Heart left ventricle (tissue), 16 donors: ENCODE measurements around the gene KATNAL1. TPM values are rescaled to one million over a fixed set of nuclear protein-coding genes. Genes with fewer than 3 reads are reported as not detected.
A peak's percentile ranks its signal among the peaks of the same experiment; 100 is the strongest.

Experiments
- ATAC-seq, 4 donors: fragments of 200-7000 bp; cut with Tn5 transposase; one replicate each; pipeline ENCODE4 v1.9.1; 2020 to 2022; ENCODE audit warnings: moderate library complexity in 4 of 4, mild to moderate bottlenecking in 3 of 4, moderate number of reproducible peaks in 1 of 4
- DNase-seq, 5 donors: peaks; one replicate each; pipeline ENCODE4 v3.0.0-alpha.2; 2020
- H3K27ac ChIP-seq, 12 donors: fragments of 200-600 bp; sonication (generic) in 4 of 12; one replicate each; pipeline versions ENCODE4 v1.5.0 to v1.8.0; 2016 to 2022; ENCODE audit warnings: mild to moderate bottlenecking in 2 of 12
- H3K27me3 ChIP-seq, 9 donors: fragments of 200-600 bp; sonication (generic) in 2 of 9; one replicate each; pipeline versions ENCODE4 v1.5.1 to v1.8.0; 2016 to 2022; ENCODE audit warnings: mild to moderate bottlenecking in 3 of 9
- H3K36me3 ChIP-seq, 9 donors: fragments of 200-600 bp; sonication (generic) in 2 of 9; one replicate each; pipeline versions ENCODE4 v1.5.0 to v1.8.0; 2018 to 2022; ENCODE audit warnings: mild to moderate bottlenecking in 2 of 9
- H3K4me1 ChIP-seq, 12 donors: fragments of 200-600 bp; sonication (generic) in 4 of 12; one replicate each; pipeline versions ENCODE4 v1.5.0 to v1.8.0; 2016 to 2022; ENCODE audit warnings: mild to moderate bottlenecking in 3 of 12
- H3K4me3 ChIP-seq, 12 donors: fragments of 200-600 bp; sonication (generic) in 4 of 12; one replicate each; pipeline versions ENCODE4 v1.5.0 to v1.8.0; 2017 to 2022; ENCODE audit warnings: mild to moderate bottlenecking in 9 of 12, moderate library complexity in 4 of 12
- H3K9me3 ChIP-seq, 12 donors: fragments of 200-600 bp; sonication (generic) in 4 of 12; one replicate each; pipeline versions ENCODE4 v1.5.0 to v1.8.0; 2016 to 2022; ENCODE audit warnings: mild to moderate bottlenecking in 1 of 12
- CTCF ChIP-seq, 12 donors: fragments of 200-600 bp; sonication (generic) in 4 of 12; IDR thresholded peaks; one replicate each; pipeline versions ENCODE4 v1.5.0 to v1.8.0; 2018 to 2022; ENCODE audit warnings: antibody characterized with exemption in 12 of 12, mild to moderate bottlenecking in 5 of 12
- POLR2A ChIP-seq, 2 donors: fragments of 450-650 bp; IDR thresholded peaks; one replicate each; pipeline ENCODE4 v1.6.1; 2017; ENCODE audit warnings: antibody characterized with exemption in 2 of 2, mild to moderate bottlenecking in 2 of 2, moderate library complexity in 2 of 2
- WGBS, 4 donors: extraction: QIAGEN DNeasy Blood & Tissue Kit in 2 of 4; methylation state at CpG; one replicate each; pipeline versions ENCODE4 v1.1.5 to v1.1.7; 2013 to 2018; 5-methylcytosine and 5-hydroxymethylcytosine counted together
- intact Hi-C, 10 donors: fragments of 100-400 bp; cut with DNase I; formaldehyde crosslinking; loops; one replicate each; pipeline versions ENCODE4 v1.11.1 to v1.14.2; 2022
- polyA plus RNA-seq, 2 donors: library from polyadenylated mRNA; stranded (reverse); fragments of 200-250 nt; gene quantifications; one replicate each; pipeline ENCODE4 v1.2.3, GENCODE V29; 2013
- total RNA-seq, 9 donors: library from RNA; depleted of rRNA in 2 of 9; stranded (reverse); fragments of >200 nt in 2 of 9; fragmentation: NEBNext Ultra II Directional in 3 of 9; extraction: Animal tissue kit (Norgen Biotek cat#: 25700) in 3 of 9; gene quantifications; one replicate each; pipeline versions ENCODE4 v1.1.0 to v1.2.4, GENCODE V29; 2016 to 2023
- donor health status: ischemic (EF 13 %, LVEDD 7.1; RV severe dilation, severe dysfunction).
- donor health status: healthy with polysubstance abuse.
- donor health status: DM: no; HTN: yes; CAD: no.
- donor health status: DM: no; HTN: no; CAD: no.
- donor health status: ischemic (EF 25% LVEDD 6.9; RV normal size, moderate dysfunction).
- donor health status: ischemic (EF 25% LVEDD 5.7; RV mildly dilated, moderate dysfunction).
- donor health status: healthy.
- donor health status: DM: yes; HTN: yes; CAD: no.
- donor health status: ischemic (EF 35%, LVEDD 5.7; RV mildly dilated, moderate dysfunction).
- donor health status: nonischemic (EF 11% LVEDD 7.7; RV severe dilation, severe dysfunction).
- donor health status: DM: yes; HTN: yes; CAD: no.
- donor health status: PGD.
- donor health status: ischemic (EF 29% LVEDD 5.4; RV normal size, mild dysfunction).
- donor health status: nonischemic (EF 23%, LVEDD 6.1; RV moderate dilation, normal function).

Gene KATNAL1
- total and polyA plus RNA-seq, 11 donors = 4.6 to 55.3 (median 49.6) TPM

GRCh38 chr13:30234619-30235162, 72.7 kb downstream of the KATNAL1 start:
- peaks cover 0 to 7% (median 0%) of the 10 kb centered on the region in 12 donors for H3K9me3 ChIP-seq
- ATAC-seq (no peak), DNase-seq (no peak)
- TF ChIP-seq POLR2A (IDR thresholded peaks at IDR 0.05) = no peak
- TF ChIP-seq CTCF (IDR thresholded peaks at IDR 0.05) = no peak
- peaks cover 0 to 46% (median 12%) of the 10 kb centered on the region in 9 donors for H3K36me3 ChIP-seq
- H3K27ac ChIP-seq = no peak overlapping the region
- no peaks in the 10 kb centered on the region for H3K27me3 ChIP-seq
- H3K4me1 ChIP-seq = peaks cover 0 to 6% (median 0%) of the 10 kb centered on the region in 12 donors
- WGBS, 4 donors = 85 to 92% (median 91%) methylated on average over 2 of the region's 2 CpGs
- intact Hi-C loops = no loop called here
- no peak overlapping the region for H3K4me3 ChIP-seq

DNA sequence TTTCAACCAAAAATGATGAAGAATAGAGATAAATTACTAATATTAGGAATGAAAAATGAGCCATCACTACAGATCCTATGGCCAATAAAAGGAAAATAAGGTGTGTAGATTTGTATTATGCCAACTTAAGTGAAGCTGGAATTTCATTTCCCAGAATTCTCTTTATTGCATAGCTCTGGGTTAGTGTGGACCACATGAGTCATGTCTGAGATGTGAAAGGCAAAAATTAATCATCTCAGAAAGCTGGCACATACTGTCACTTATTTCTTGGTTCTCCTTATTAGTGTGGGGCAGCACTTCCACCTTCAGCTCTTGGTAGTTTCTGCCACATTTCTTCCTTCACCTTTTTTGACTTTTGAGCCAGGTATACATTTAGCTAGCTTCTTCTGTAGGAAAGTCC, 82.6 kb downstream of the KATNAL1 start:
- intact Hi-C loops = no loop called here
- no peaks in the 10 kb centered on the region for H3K4me1 ChIP-seq
- H3K4me3 ChIP-seq = no peak overlapping the region
- H3K9me3 ChIP-seq = peaks cover 0 to 34% (median 17%) of the 10 kb centered on the region in 12 donors
- H3K36me3 ChIP-seq = peaks cover 0 to 88% (median 66%) of the 10 kb centered on the region in 9 donors
- no peaks in the 10 kb centered on the region for H3K27me3 ChIP-seq
- no peak for DNase-seq
- ATAC-seq = no peak
- H3K27ac ChIP-seq = no peak overlapping the region
- no peak for TF ChIP-seq POLR2A (IDR thresholded peaks at IDR 0.05)

- no peaks in the 10 kb centered on the region for H3K4me1 ChIP-seq
- H3K36me3 ChIP-seq = peaks cover 0 to 70% (median 48%) of the 10 kb centered on the region in 9 donors
- TF ChIP-seq POLR2A (IDR thresholded peaks at IDR 0.05) (no peak), CTCF (IDR thresholded peaks at IDR 0.05) (no peak)
- intact Hi-C loops = no loop called here
- H3K4me3 ChIP-seq = no peak overlapping the region
- WGBS, 4 donors = 86 to 94% (median 88%) methylated on average over 3 of the region's 3 CpGs
- no peaks in the 10 kb centered on the region for H3K27me3 ChIP-seq
- DNase-seq (no peak), ATAC-seq (no peak)
- no peak overlapping the region for H3K27ac ChIP-seq
- H3K9me3 ChIP-seq = peaks cover 0 to 34% (median 17%) of the 10 kb centered on the region in 12 donors
These were observed 85.1 kb downstream of the KATNAL1 start for GRCh38 chr13:30222254-30222653.

DNA sequence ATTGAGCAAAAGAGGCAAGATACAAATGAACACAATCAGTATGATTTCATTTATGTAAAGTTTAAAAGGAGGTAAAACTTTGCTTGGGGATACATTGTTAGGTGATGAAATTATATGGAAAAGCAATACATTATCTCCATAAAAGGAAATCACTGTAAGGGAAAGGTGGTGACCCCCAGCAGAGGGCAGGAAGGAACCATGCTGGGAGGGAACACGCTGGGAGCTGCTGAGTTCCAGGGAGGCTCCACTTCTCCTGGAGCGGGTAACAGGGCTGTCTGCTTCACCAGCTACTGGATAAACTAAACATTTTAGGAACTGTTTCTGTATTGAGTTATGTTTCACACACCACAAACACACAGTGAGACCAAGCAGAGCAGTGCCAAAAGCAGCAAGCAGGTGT, 91.2 kb downstream of the KATNAL1 start:
- peak overlapping the region in 1 of 12 donors; percentile 12 for H3K27ac ChIP-seq
- 72 to 75% (median 73%) methylated on average over 2 of the region's 2 CpGs for whole genome bisulfite sequencing, 4 donors
- H3K36me3 ChIP-seq = peaks cover 0 to 30% (median 10%) of the 10 kb centered on the region in 9 donors
- no peak overlapping the region for H3K4me3 ChIP-seq
- no peaks in the 10 kb centered on the region for H3K9me3 ChIP-seq
- intact Hi-C loops = no loop called here
- H3K27me3 ChIP-seq = no peaks in the 10 kb centered on the region
- peaks cover 0 to 5% (median 0%) of the 10 kb centered on the region in 12 donors for H3K4me1 ChIP-seq
- ATAC-seq (no peak), DNase-seq (no peak)
- TF ChIP-seq POLR2A (IDR thresholded peaks at IDR 0.05) (no peak), CTCF (IDR thresholded peaks at IDR 0.05) (peak in 1 of 12 donors; percentile 10)

DNA sequence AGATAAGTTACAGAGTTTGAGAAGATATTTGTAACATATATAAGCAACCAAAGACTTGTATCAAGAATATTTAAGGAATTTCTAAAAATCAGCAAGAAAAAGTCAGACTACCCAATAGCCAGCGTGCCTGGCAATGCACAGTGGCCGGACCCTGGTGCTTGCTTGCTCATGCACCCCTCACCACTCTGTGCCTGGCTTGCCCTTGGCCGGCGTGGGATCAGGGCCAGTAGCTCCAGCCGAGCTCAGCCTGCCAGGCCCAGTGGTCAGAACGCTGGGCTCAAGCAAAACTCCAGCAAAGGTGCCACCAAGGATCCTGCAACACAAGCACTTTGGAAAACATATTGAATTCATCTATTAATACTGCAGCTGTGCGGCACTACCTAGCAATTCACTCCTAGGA, 95.1 kb downstream of the KATNAL1 start:
- no peak overlapping the region for H3K4me3 ChIP-seq
- intact Hi-C loops = no loop called here
- peaks cover 0 to 46% (median 19%) of the 10 kb centered on the region in 9 donors for H3K36me3 ChIP-seq
- no peak overlapping the region for H3K27ac ChIP-seq
- no peaks in the 10 kb centered on the region for H3K27me3 ChIP-seq
- ATAC-seq (no peak), DNase-seq (no peak)
- H3K4me1 ChIP-seq = peaks cover 0 to 5% (median 0%) of the 10 kb centered on the region in 12 donors
- WGBS, 4 donors = 81 to 97% (median 90%) methylated on average over 7 of the region's 7 CpGs
- H3K9me3 ChIP-seq = no peaks in the 10 kb centered on the region
- TF ChIP-seq CTCF (IDR thresholded peaks at IDR 0.05) (no peak), POLR2A (IDR thresholded peaks at IDR 0.05) (no peak)
